ENCODE measurements around the gene ABHD11.

The ABHD11 gene

DNA sequence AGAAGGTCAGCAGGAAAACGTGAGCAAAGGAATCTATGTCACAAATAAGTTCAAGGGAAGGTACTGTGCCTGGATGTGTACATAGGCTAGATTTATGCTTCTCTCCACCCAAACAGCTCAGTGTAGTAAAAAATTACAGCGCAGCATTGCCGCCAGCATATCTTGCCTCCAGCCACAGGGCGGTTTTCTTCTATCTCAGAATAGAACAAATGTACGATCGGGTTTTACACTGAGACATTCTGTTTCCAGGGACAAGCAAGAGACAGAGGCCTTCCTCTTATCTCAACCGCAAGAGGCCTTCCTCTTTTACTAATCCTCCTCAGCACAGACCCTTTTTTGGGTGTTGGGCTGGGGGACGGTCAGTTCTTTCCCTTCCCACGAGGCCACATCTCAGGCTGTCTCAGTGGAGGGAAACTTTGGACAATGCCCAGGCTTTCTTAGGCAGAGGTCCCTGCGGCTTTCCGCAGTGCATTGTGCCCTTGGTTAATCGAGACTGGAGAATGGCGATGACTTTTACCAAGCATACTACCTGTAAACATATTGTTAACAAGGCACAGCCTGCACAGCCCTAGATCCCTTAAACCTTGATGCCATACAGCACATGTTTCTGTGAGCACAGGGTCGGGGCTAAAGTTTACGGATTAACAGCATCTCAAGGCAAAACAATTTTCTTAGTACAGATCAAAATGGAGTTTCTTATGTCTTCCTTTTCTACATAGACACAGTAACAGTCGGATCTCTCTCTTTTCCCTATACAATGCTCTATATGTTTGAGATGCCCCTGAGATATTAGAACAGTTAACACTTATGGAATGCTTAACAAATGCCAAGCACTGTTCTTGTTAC lies 11.6 kb upstream of the ABHD11 start:
- DNase-seq (ENCODE audit: low read depth, low spot score), result no peak
- H3K4me3 ChIP-seq (ENCODE audit: low read length), result no peak overlapping the region

DNA sequence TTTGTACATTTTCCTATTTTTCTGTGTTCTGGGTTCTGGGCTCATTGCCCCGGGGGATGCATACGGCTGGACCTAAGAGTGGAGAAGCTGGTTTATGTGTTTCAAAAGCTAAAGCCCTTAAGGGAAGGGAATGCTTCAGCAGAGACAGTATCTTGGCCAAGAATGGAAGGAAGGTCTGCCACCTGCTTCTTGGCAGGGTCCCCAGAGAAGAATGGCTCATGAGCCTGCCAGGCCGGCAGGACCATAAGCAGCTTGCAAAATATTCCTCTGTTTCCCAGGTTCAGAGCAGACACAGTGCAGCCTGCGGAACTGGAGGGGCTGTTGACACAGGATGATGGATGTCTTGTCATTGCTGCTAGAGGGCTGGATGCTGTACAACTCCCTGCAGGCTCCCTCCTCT lies 7.8 kb upstream of the ABHD11 start:
- DNase-seq (ENCODE audit: low read depth, low spot score), result no peak
- no peak overlapping the region for H3K4me3 ChIP-seq (ENCODE audit: low read length)

DNA sequence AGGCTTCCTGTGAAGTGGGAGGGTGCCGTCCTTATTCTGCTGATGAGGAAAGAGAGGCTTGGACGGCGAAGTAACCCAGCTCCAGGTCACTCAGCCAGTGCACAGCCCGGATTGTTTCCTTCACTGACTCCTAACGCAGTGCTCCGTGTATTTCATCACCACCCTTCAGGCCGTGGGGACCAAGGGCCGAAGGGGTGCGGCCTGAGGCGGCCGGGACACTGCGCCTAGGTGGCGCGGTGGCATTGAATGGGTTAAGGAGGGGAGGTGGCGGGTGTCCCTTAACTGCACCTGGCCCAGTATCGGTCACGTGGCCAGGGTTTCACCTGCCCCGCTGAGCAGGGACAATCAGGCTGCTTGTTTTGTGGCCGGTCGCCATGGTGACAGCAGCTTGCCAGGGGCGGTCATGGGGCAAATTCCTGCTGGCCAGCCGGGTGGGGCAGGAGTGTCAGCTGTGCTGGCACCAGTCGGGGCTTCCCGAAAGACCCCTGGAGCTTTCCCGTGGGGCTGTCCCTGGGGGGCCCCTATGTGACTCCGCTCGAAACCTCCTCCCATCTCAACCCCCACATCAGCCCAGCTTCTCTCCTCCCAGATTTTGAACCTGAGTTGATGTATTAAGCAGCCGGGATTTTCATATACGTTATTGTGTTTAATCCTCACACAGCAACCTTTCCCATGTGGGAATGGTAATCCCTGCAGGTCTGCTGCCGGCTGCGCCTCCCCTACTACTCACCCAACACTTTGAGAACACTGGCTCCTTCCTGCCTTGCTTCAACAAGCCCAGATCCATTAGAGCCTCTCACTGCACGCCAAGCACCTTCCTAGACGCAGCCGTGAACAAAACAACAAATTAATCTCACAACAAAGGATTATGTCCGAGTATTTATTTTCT lies 4.4 kb upstream of the ABHD11 start:
- no peak overlapping the region for H3K4me3 ChIP-seq (ENCODE audit: low read length)
- no peak for DNase-seq (ENCODE audit: low read depth, low spot score)

DNA sequence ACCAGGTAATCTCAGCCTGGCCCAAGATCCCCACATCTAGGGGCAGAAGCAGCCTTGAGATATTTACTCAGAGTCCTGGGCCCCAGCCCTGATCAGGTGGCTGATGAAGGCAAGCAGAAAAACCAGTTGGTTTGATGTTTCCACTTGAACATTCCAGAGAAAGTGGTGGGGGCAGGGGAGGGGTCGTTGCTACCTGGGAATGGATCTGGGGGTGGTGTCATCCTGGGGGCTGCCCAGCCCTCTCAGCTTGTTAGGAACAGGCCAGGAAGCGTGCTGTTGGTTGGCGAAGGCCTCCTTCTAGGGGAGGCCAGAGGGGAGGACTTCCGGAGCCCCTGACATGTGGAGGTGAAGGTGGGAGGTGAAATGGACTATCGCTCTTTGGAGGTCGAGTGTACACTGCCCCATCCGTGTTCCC lies 3.7 kb upstream of the ABHD11 start:
- H3K4me3 ChIP-seq (ENCODE audit: low read length), result no peak overlapping the region
- no peak for DNase-seq (ENCODE audit: low read depth, low spot score)

DNA sequence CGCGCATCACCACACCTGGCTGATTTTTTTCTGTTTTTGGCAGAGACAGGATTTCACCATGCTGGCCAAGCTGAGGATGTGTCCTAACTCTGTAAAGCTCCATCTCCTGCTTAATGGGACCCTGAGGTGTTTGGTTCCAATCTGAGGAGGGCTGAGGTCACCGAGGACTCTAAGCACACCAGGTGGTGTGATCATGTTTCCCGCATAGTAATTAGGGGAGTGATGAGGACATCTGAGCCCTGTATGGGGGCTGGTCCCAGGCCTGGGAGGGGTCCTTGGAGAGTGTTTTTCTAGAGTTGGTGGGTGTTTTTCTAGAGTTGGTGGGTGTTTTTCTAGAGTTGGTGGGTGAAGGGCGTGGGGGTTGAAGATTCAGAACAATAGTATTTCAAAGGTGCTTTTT lies 3.0 kb upstream of the ABHD11 start:
- no peak for DNase-seq (ENCODE audit: low read depth, low spot score)

DNA sequence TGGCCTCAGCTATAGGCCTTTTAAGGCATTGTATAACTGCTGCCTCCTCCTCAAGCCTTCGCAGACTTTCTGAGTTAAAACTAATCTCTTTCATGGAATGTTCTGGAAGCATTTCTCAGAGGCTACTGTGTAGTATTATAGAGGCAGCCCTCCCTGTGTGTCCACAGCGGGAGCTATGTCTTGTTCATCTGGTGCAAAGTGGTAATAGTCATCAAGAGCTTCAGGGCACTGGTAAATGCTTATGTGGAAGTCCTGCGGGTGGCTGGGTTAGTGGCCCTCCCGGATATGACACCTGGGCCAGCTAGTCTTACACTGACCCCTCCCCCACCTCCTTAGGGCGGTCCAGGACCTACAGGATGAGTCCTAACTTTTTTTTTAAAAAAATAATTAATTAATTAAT lies 2.2 kb upstream of the ABHD11 start:
- H3K4me3 ChIP-seq (ENCODE audit: low read length), result no peak overlapping the region
- no peak for DNase-seq (ENCODE audit: low read depth, low spot score)

More for the DNA sequence above, 3.0 kb upstream of the ABHD11 start:
- H3K4me3 ChIP-seq (ENCODE audit: low read length), result no peak overlapping the region

DNA sequence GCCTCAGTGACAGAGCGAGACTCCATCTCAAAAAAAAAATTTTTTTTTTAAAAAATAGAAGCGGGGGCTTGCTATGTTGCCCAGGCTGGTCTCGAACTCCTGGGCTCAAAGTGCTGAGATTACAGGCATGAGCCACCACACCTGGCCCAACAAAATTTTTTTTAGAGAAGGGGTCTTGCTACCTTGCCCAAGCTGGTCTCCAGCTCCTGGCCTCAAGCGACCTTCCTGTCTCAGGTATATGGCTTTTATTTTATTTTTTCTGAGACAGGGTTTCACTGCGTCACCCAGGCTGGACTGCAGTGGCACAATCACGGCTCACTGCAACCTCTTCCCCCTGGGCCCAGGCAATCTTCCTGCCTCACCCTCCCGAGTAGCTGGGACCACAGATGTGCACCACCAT lies 1.6 kb upstream of the ABHD11 start:
- no peak for DNase-seq (ENCODE audit: low read depth, low spot score)
- no peak overlapping the region for H3K4me3 ChIP-seq (ENCODE audit: low read length)

DNA sequence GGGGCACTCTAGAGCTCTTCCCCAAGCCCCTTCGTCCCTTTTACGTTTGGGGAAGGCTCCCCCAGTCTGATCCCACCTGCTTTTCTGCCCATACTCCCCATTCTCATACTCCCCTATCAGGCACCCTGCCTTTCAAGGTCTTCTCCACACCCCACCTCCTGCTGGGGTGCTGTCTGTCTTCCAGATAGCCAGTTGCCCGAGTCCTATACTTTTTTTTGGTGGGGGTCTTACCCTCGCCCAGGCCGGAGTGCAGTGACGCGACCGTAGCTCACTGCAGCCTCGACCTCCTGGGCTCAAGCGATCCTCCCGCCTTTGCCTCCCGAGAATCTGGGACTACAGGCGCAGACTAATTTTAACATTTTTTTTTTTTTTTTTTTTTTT lies 775 bp upstream of the ABHD11 start:
- no peak for DNase-seq (ENCODE audit: low read depth, low spot score)
- H3K4me3 ChIP-seq (ENCODE audit: low read length), result peak overlapping the region; percentile 82

DNA sequence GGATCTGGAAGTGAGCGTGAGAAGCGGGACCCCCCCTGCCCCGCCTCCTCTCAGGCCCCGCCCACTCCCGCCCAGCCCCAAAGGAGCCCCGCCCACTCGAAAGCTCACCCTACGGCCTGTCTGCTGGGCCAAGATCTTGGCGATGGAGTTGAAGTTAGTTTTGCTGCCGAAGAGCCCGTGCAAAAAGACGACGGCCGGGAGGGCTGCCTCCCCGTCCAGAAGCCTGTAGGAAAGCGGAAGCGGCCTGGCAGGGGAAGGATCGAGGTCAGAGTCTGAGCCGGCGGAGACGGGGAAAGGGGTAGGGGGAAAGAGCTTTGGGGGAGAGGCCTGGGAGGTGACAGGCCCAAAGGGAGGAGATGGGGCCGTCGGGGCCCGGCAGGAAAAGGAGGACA lies 386 bp downstream of the ABHD11 start:
- H3K4me3 ChIP-seq (ENCODE audit: low read length), result peak overlapping the region; percentile 82
- DNase-seq (ENCODE audit: low read depth, low spot score), result peak; percentile 32

DNA sequence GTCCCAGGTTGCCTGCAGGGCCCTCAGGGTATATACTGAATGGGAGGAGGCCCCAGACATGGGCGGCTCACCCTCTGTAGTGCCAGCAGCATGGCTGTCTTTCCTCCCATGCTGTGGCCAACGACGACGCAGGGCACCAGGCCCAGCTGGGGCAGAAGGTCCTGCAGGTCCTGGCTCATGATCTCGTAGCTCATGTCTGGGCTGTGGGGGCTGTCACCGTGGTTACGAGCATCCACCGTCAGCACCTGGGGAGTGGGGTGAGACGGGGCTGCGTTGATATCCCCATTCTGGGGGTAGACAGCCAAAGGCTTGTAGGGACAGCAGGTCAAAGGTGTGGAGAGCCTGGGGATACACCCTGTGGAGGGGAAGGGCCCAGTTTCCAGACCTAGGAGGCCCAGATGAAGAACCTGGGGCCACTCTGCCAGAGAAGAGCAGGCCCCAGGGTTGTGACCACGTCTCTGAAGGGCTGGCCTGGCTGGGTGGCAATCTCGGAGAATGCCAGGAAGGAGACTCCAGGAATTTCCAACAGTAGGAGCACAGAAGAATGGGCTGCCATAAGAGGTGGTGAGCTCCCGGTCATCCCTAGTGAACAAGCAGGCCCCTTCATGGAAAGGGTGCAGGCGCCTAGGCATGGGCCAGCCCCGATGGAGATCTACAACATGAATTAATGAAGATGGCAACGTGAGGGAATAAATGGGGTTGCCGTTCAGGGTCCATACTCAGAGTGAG lies 947 bp downstream of the ABHD11 start:
- peak overlapping the region; percentile 82 for H3K4me3 ChIP-seq (ENCODE audit: low read length)
- no peak for DNase-seq (ENCODE audit: low read depth, low spot score)

DNA sequence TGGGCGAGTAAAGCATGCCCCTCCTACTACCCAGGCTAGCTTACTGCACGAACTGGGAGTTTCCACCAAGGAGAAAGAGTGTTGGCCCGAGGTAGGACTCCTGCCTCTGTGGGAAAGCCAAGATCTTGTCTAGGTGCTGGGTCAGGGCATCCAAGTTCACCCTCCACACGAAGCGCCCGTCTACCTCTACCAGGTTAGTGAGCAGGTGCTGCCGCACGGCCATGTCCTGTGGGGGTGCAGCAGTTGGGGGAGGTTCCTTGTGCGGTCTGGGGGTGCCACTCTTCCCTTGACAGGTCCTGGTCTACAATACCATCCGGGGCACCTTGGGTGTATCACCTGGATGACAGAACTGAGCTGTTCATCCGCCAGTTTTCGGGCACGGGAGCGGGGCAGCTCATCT lies 1.7 kb downstream of the ABHD11 start:
- no peak for DNase-seq (ENCODE audit: low read depth, low spot score)
- no peak overlapping the region for H3K4me3 ChIP-seq (ENCODE audit: low read length)

DNA sequence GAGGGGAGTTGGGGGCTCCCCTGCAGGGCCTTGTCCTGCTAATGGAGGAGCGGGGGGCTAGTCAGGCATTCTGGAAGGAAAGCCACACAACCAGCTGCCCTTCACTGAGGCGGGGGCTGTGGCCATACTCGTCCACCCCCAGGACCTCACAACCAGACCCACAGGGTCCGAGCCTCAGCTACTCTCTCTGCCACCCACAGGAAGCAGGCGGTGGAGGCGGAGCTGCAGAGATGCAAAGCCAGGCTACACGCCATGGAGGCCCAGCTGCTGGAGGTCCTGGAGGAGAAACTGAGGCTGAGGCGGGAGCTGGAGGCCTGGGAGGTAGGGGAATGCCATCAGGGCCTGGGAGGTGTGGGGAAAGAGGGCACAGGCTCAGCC lies 3.1 kb downstream of the ABHD11 start:
- no peak overlapping the region for H3K4me3 ChIP-seq (ENCODE audit: low read length)
- DNase-seq (ENCODE audit: low read depth, low spot score), result no peak

DNA sequence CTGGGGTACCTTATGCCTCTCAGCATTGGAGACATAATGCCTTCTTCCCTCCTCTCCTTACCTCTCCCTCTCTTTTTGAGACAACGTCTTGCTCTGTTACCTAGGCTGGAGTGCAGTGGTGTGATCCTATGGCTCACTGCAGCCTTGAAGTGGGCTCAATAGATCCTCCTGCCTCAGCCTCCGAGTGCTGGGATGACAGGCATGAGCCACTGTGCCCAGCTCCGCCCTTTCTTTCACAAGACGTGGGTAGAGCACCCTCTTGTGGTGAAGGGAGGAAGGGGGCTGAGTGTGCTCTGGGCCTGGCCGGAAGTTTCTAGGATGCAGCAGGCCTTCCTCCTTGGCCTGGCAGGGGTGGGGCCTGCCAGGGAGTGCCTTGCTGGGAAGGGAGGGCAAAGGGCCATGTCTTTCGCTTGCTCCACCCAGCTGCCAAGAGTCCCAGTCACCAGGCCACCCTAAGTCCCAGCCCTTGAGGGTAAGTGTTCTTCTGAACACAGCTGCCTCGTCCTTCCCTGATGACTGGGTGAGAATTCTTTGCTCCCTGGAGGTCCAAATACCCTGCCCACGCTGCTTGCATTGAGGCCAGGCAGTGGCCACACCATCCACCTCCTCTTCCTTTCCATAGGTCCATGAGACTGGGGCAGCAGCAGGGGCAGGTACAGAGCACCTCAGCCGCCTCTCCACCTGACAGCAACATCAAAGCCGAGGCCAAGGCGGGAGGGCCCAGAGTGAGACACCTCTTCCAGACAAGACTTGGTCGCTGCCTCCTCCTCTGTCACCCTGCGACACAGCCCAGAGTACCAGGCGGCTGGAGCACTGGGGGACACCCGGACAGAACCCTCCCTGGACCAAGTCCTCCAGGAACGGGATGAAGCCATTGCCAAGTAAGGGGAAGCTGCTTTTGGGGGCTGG lies 3.7 kb downstream of the ABHD11 start:
- DNase-seq (ENCODE audit: low read depth, low spot score), result peak; percentile 85

DNA sequence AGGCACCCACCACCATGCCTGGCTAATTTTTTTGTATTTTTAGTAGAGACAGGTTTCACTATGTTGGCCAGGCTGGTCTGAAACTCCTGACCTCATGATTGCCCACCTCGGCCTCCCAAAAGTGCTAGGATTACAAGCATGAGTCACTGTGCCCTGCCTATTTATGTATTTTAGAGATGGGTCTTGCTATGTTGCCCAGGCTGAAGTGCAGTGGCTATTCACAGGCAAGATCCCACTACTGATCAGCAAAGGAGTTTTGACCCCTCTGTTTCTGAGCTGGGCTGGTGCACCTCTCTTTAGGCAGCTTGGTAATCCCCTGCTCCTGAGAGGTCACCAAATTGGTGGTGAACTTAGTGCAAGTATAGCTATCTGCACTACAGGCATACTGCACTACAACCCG lies 6.2 kb downstream of the ABHD11 start:
- no peak for DNase-seq (ENCODE audit: low read depth, low spot score)
- H3K4me3 ChIP-seq (ENCODE audit: low read length), result no peak overlapping the region

More for the DNA sequence above, 3.7 kb downstream of the ABHD11 start:
- H3K4me3 ChIP-seq (ENCODE audit: low read length), result no peak overlapping the region

DNA sequence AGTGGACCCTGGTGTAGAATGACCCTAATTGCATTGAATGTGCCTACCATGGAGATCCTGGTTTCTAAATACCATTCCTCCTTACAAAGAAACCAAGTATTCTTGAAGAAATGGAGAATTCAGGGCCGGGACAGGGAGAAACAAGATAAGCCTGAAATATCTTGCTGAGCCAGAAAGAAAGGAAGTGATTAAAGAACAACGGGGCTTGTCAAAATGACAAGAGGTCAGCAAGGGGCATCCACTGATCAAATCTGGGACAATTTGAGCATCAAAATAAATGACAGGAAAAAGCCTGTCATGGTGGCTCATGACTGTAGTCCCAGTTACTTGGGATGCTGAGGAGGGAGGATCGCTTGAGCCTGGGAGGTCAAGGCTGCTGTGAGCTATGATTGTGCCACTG lies 8.1 kb downstream of the ABHD11 start:
- DNase-seq (ENCODE audit: low read depth, low spot score), result no peak
- no peak overlapping the region for H3K4me3 ChIP-seq (ENCODE audit: low read length)

DNA sequence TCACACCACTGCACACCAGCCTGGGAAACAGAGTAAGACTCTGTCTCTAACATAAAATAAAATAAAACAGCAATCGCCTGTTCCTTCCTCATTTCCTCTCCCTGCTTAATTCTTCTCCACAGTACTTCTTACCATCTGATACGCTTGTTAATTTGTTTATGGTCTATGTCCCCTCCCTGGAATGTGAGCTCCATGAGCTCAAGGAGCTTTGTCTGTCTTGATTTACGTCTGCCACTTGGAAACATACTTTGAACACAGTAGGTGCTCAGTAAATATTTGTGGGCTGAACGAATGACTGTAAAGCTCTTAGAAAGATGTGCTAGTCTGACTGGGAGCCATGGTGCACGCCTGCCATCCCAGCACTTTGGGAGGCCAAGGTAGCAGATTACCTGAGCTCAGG lies 10.1 kb downstream of the ABHD11 start:
- no peak for DNase-seq (ENCODE audit: low read depth, low spot score)
- no peak overlapping the region for H3K4me3 ChIP-seq (ENCODE audit: low read length)

DNA sequence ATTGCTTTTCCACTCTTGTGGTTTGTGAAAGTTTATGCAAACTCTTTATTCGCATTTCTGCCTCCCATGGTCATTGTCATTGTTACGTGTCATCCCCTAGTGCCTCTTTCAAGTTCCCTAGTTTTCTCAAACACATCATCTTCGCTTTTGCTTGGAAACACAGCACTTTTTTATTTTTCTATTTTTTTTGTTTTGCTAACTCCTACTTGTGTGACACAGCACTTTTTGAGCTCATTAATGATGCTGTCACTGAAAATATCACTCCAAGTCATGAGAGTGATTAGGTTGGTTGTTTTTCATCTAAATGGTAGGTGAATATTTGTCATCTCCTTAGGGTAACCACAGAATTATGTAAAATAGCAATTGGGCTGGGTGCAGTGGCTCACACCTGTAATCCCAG lies 10.7 kb downstream of the ABHD11 start:
- H3K4me3 ChIP-seq (ENCODE audit: low read length), result no peak overlapping the region
- no peak for DNase-seq (ENCODE audit: low read depth, low spot score)

DNA sequence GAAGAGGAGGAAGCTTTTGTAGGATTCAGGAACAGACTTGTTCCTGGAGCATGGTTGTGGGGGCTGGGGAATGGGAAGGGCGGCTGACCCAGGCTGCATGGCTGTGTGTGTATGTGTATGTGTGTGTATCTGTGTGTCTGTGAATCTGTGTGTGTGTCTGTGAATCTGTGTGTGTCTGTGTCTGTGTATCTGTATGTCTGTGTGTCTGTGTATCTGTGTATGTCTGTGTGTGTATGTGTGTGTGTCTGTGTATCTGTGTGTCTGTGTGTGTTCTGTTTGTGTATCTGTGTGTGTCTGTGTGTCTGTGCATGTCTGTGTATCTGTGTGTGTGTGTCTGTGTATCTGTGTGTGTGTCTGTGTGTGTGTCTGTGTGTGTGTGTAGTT lies 12.5 kb downstream of the ABHD11 start:
- H3K4me3 ChIP-seq (ENCODE audit: low read length), result no peak overlapping the region
- no peak for DNase-seq (ENCODE audit: low read depth, low spot score)

DNA sequence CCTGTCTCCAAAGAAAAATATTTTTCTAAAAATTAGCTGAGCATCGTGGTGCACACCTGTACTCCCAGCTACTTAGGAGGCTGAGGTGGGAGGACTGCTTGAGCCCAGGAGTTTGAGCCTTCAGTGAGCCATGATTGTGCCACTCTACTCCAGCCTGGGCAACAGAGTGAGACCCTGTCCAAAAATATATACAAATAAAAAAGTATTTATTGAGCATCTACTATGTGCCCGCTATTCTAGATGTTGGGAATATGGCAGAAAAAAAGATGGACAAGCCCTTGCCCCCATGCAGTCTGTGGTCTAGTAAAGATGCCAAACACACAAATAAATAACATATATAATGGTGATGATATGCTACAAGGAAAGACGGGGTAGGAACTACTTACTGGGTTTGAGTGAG lies 14.8 kb downstream of the ABHD11 start:
- DNase-seq (ENCODE audit: low read depth, low spot score), result no peak
- no peak overlapping the region for H3K4me3 ChIP-seq (ENCODE audit: low read length)
